Measurements from ENCODE around the gene RNH1. TPM values are rescaled to one million over a fixed set of nuclear protein-coding genes. Genes with fewer than 3 reads are reported as not detected.

Gene RNH1
- polyA plus RNA-seq, 1 of the 3 experiments (the other 2 are of a cell fraction), result 147 TPM

- H2AFZ ChIP-seq (ENCODE audit: low read depth), result no peak overlapping the region
- WGBS (ENCODE audit: low lambda C conversion rate), result 99% methylated on average over 6 of the region's 9 CpGs
- no peaks in the 10 kb centered on the region for H3K4me1 ChIP-seq (ENCODE audit: control insufficient read depth in 1 of 2, insufficient read depth in 2 of 2, low read depth in 1 of 2, low read length in 1 of 2)
- peaks cover 7 to 8% of the 10 kb centered on the region in 2 experiments for H3K36me3 ChIP-seq (replicated peaks in 1 of 2; ENCODE audit: control insufficient read depth in 1 of 2, insufficient read depth in 2 of 2, low read length in 1 of 2)
- no peaks in the 10 kb centered on the region for H3F3A ChIP-seq (replicated peaks; ENCODE audit: insufficient read depth)
- H4K20me1 ChIP-seq (ENCODE audit: insufficient read depth), result peaks cover 3% of the 10 kb centered on the region; the same call in 1 of the 2 replicates
- no peak overlapping the region for H3K4me3 ChIP-seq (ENCODE audit: low read depth in 2 of 2, low read length in 1 of 2)
- H3K9me2 ChIP-seq, result no peaks in the 10 kb centered on the region
- H3K9ac ChIP-seq, result no peak overlapping the region
- no peaks in the 10 kb centered on the region for H3K9me3 ChIP-seq
- H3K27me3 ChIP-seq (ENCODE audit: insufficient read depth), result no peaks in the 10 kb centered on the region
- H3K79me2 ChIP-seq (ENCODE audit: insufficient read depth), result peaks cover 21% of the 10 kb centered on the region; the same call in 1 of the 2 replicates
- POLR2A ChIA-PET, result no interaction called here
- no peak overlapping the region for H3K27ac ChIP-seq (ENCODE audit: low read depth in 2 of 2, low read length in 1 of 2)
- TF ChIP-seq FOXJ3 (CRISPR knock-in tag; IDR thresholded peaks at IDR 0.05) (no peak), FOXM1 (IDR thresholded peaks at IDR 0.05; ENCODE audit: low read depth) (no peak), SMC3 (IDR thresholded peaks at IDR 0.05; ENCODE audit: low read depth, low read length) (no peak), CHD2 (IDR thresholded peaks at IDR 0.05; ENCODE audit: low read length, partially characterized antibody) (no peak), ELF1 (IDR thresholded peaks at IDR 0.05) (no peak)
- no peak for DNase-seq
- CTCF ChIA-PET, result interaction anchor here (1.5 kb wide), 1 partner anchor 13 kb away, joined by 8 read pairs; no protein-coding TSS in a partner anchor
- H3K4me2 ChIP-seq, result no peak overlapping the region
Observed at GRCh38 chr11:461626-462025, 45.4 kb downstream of the RNH1 start.

- POLR2A ChIA-PET, result no interaction called here
- CTCF ChIA-PET, result no interaction called here
Observed at GRCh38 chr11:460331-461199, 46.5 kb downstream of the RNH1 start.

More at GRCh38 chr11:460331-461199, 46.5 kb downstream of the RNH1 start:
- DNase-seq, result no peak
- no peak for TF ChIP-seq ELF1 (IDR thresholded peaks at IDR 0.05)
- no peak for TF ChIP-seq SMC3 (IDR thresholded peaks at IDR 0.05; ENCODE audit: low read depth, low read length)
- no peak for TF ChIP-seq RFX5 (IDR thresholded peaks at IDR 0.05; ENCODE audit: low read length)
- no peak for TF ChIP-seq NRF1 (IDR thresholded peaks at IDR 0.05; ENCODE audit: low read depth, low read length)
- TF ChIP-seq RCOR1 (IDR thresholded peaks at IDR 0.05; ENCODE audit: low read length), result no peak
- no peak for TF ChIP-seq EP300 (IDR thresholded peaks at IDR 0.05; ENCODE audit: borderline replicate concordance in 1 of 2, low read depth in 1 of 2, low read length in 1 of 2)
- TF ChIP-seq GATA2 (CRISPR knock-in tag; IDR thresholded peaks at IDR 0.05), result no peak
- no peak for TF ChIP-seq GABPA (IDR thresholded peaks at IDR 0.05; ENCODE audit: low read depth)
- TF ChIP-seq, protein P1, sequence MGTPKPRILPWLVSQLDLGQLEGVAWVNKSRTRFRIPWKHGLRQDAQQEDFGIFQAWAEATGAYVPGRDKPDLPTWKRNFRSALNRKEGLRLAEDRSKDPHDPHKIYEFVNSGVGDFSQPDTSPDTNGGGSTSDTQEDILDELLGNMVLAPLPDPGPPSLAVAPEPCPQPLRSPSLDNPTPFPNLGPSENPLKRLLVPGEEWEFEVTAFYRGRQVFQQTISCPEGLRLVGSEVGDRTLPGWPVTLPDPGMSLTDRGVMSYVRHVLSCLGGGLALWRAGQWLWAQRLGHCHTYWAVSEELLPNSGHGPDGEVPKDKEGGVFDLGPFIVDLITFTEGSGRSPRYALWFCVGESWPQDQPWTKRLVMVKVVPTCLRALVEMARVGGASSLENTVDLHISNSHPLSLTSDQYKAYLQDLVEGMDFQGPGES (IDR thresholded peaks at IDR 0.05; ENCODE audit: low read depth, low read length), result no peak
- TF ChIP-seq TAF1 (IDR thresholded peaks at IDR 0.05; ENCODE audit: borderline replicate concordance, low read depth, low read length), result no peak
- no peak for TF ChIP-seq FOXJ3 (CRISPR knock-in tag; IDR thresholded peaks at IDR 0.05)
- no peak for TF ChIP-seq EZH2phosphoT487 (IDR thresholded peaks at IDR 0.05; ENCODE audit: borderline replicate concordance, low read depth)
- TF ChIP-seq RAD21 (IDR thresholded peaks at IDR 0.05; ENCODE audit: low read length), result no peak
- Histone ChIP-seq H4K20me1 (ENCODE audit: insufficient read depth) (peaks cover 3% of the 10 kb centered on the region; the same call in 1 of the 2 replicates), H2AFZ (ENCODE audit: low read depth) (no peak overlapping the region), H3K9me3 (no peaks in the 10 kb centered on the region), H3K27me3 (ENCODE audit: insufficient read depth) (no peaks in the 10 kb centered on the region), H3K9me2 (no peaks in the 10 kb centered on the region), H3K27ac (ENCODE audit: low read depth in 2 of 2, low read length in 1 of 2) (no peak overlapping the region), H3K4me2 (no peak overlapping the region), H3K36me3 (replicated peaks in 1 of 2; ENCODE audit: control insufficient read depth in 1 of 2, insufficient read depth in 2 of 2, low read length in 1 of 2) (peaks cover 5 to 8% of the 10 kb centered on the region in 2 experiments), H3F3A (replicated peaks; ENCODE audit: insufficient read depth) (no peaks in the 10 kb centered on the region), H3K79me2 (ENCODE audit: insufficient read depth) (peaks cover 29% of the 10 kb centered on the region; the same call in 1 of the 2 replicates), H3K4me3 (ENCODE audit: low read depth in 2 of 2, low read length in 1 of 2) (no peak overlapping the region), H3K4me1 (ENCODE audit: control insufficient read depth in 1 of 2, insufficient read depth in 2 of 2, low read depth in 1 of 2, low read length in 1 of 2) (no peaks in the 10 kb centered on the region), H3K9ac (no peak overlapping the region)
- 88% methylated on average over 15 of the region's 41 CpGs for WGBS (ENCODE audit: low lambda C conversion rate)

All from SK-N-SH (cell line).